IMR-90 (cell line): Measurements from ENCODE around the gene TBC1D24. TPM values are rescaled to one million over a fixed set of nuclear protein-coding genes. Genes with fewer than 3 reads are reported as not detected.

Source experiments
- ATAC-seq: fragments of 200-7000 bp; cut with Tn5 transposase; 2 replicates; pipeline ENCODE4 v1.9.1; 2020; ENCODE audit warnings: low read depth, mild to moderate bottlenecking, moderate library complexity
- BruUV-seq: library from RNA; stranded (reverse); fragments of 400-500 nt; replicated peaks from 2 replicates; lab custom pipeline; 2021; lab: Mats Ljungman, UMichigan
- CTCF ChIA-PET: fragments of 300-600 bp; formaldehyde crosslinking; extraction: SDS; loops from one replicate; lab custom pipeline; 2021; ENCODE audit warnings: antibody characterized with exemption; lab: Yijun Ruan, JAX
- POLR2A ChIA-PET: fragments of 300-600 bp; sonication (Branson Sonifier 250); formaldehyde crosslinking; loops from one replicate; lab custom pipeline; 2022; ENCODE audit warnings: antibody characterized with exemption; ENCODE audit not compliant: unreplicated experiment; lab: Charles Lee
- DNase-seq: peaks from one replicate; pipeline ENCODE4 v3.0.0; 2013
- H2AFZ ChIP-seq: replicated peaks from 2 replicates; pipeline ENCODE3; 2013; ENCODE audit warnings: low read length, mild to moderate bottlenecking; ENCODE audit not compliant: poor library complexity
- H2AK5ac ChIP-seq: 2 replicates; pipeline ENCODE4 v1.6.1; 2013; ENCODE audit warnings: low read depth, low read length, inconsistent platforms
- H2AK9ac ChIP-seq: replicated peaks from 2 replicates; pipeline ENCODE3; 2013; ENCODE audit warnings: mild to moderate bottlenecking, low read depth, low read length, moderate library complexity; ENCODE audit not compliant: poor library complexity
- H2BK120ac ChIP-seq: 2 replicates; pipeline ENCODE4 v1.6.1; 2013; ENCODE audit warnings: low read depth, low read length, inconsistent platforms
- H2BK15ac ChIP-seq: 3 replicates; pipeline ENCODE4 v1.6.1; 2013; ENCODE audit warnings: low read depth, low read length, inconsistent platforms
- H2BK20ac ChIP-seq: 2 replicates; pipeline ENCODE4 v1.6.1; 2013; ENCODE audit warnings: low read depth, mild to moderate bottlenecking, inconsistent platforms, low read length, moderate library complexity
- H2BK5ac ChIP-seq: 2 replicates; pipeline ENCODE4 v1.6.1; 2013; ENCODE audit warnings: mild to moderate bottlenecking, low read depth, low read length, inconsistent platforms; ENCODE audit not compliant: poor library complexity, severe bottlenecking
- H3K14ac ChIP-seq: replicated peaks from 2 replicates; pipeline ENCODE4 v1.6.1; 2013; ENCODE audit warnings: low read depth, low read length, inconsistent platforms
- H3K18ac ChIP-seq: 2 replicates; pipeline ENCODE4 v1.6.1; 2013; ENCODE audit warnings: low read depth, low read length, control low read depth
- H3K23ac ChIP-seq: 2 replicates; pipeline ENCODE4 v1.6.1; 2013; ENCODE audit warnings: low read depth, low read length, inconsistent platforms
- H3K27ac ChIP-seq: 2 replicates; pipeline ENCODE4 v1.5.1; 2013; ENCODE audit warnings: mild to moderate bottlenecking, control low read depth, low read length; ENCODE audit not compliant: insufficient read depth
- H3K27me3 ChIP-seq: 2 replicates; pipeline ENCODE4 v1.6.1; 2013; ENCODE audit warnings: low read length; ENCODE audit not compliant: control insufficient read depth, insufficient read depth
- H3K36me3 ChIP-seq: 2 replicates; pipeline ENCODE4 v1.6.1; 2013; ENCODE audit warnings: low read length, mixed read lengths; ENCODE audit not compliant: control insufficient read depth, insufficient read depth
- H3K4ac ChIP-seq: 2 replicates; pipeline ENCODE4 v1.6.1; 2013; ENCODE audit warnings: low read depth, low read length, inconsistent platforms
- H3K4me1 ChIP-seq: 2 replicates; pipeline ENCODE4 v1.6.1; 2013; ENCODE audit warnings: low read length, mixed read lengths; ENCODE audit not compliant: control insufficient read depth, insufficient read depth
- H3K4me2 ChIP-seq: 2 replicates; pipeline ENCODE4 v1.6.1; 2013; ENCODE audit warnings: low read depth, mild to moderate bottlenecking, control low read depth, low read length, moderate library complexity
- H3K4me3 ChIP-seq: 2 replicates; pipeline ENCODE4 v1.5.1; 2013; ENCODE audit warnings: low read depth, mild to moderate bottlenecking, control low read depth, low read length, moderate library complexity; ENCODE audit not compliant: insufficient read depth
- H3K56ac ChIP-seq: 2 replicates; pipeline ENCODE4 v1.6.1; 2013; ENCODE audit warnings: low read length, inconsistent platforms; ENCODE audit not compliant: insufficient read depth; ENCODE audit errors: extremely low read depth
- H3K79me1 ChIP-seq, 2 experiments: 2 replicates each; pipeline ENCODE4 v1.6.1; 2013; ENCODE audit warnings: low read length in 2 of 2, inconsistent platforms in 1 of 2, low read depth in 1 of 2
- H3K9ac ChIP-seq: 2 replicates; pipeline ENCODE4 v1.6.1; 2013; ENCODE audit warnings: low read depth, low read length, control low read depth
- H3K9me1 ChIP-seq: 2 replicates; pipeline ENCODE4 v1.6.1; 2013; ENCODE audit warnings: low read length, inconsistent platforms; ENCODE audit not compliant: insufficient read depth
- H3K9me3 ChIP-seq: 2 replicates; pipeline ENCODE4 v1.6.1; 2013; ENCODE audit warnings: low read length; ENCODE audit not compliant: control insufficient read depth, insufficient read depth
- H4K20me1 ChIP-seq: 2 replicates; pipeline ENCODE4 v1.6.1; 2013; ENCODE audit warnings: low read length, inconsistent platforms; ENCODE audit not compliant: insufficient read depth
- H4K5ac ChIP-seq: 2 replicates; pipeline ENCODE4 v1.6.1; 2013; ENCODE audit warnings: mild to moderate bottlenecking, low read depth, low read length, control low read depth
- H4K8ac ChIP-seq, 2 experiments: 2 replicates each; pipeline ENCODE4 v1.6.1; 2013; ENCODE audit warnings: low read depth in 2 of 2, low read length in 2 of 2, control low read depth in 1 of 2, inconsistent platforms in 1 of 2
- H4K91ac ChIP-seq: 2 replicates; pipeline ENCODE4 v1.6.1; 2013; ENCODE audit warnings: low read depth, low read length, inconsistent platforms; ENCODE audit not compliant: insufficient read depth
- BHLHE40 ChIP-seq: fragments of 150-350 bp; IDR thresholded peaks from 2 replicates; pipeline ENCODE4 v1.6.1; 2016; ENCODE audit warnings: mild to moderate bottlenecking, low read depth, low read length
- CHD1 ChIP-seq: IDR thresholded peaks from 2 replicates; pipeline ENCODE4 v1.6.1; 2012; ENCODE audit warnings: low read depth, low read length, improper control_type of control experiment
- FOS ChIP-seq: fragments of 150-350 bp; IDR thresholded peaks from 2 replicates; pipeline ENCODE4 v1.6.1; 2016; ENCODE audit warnings: low read depth, low read length
- MAZ ChIP-seq: IDR thresholded peaks from 2 replicates; pipeline ENCODE4 v1.6.1; 2012; ENCODE audit warnings: low read depth, mild to moderate bottlenecking, low read length, improper control_type of control experiment, moderate library complexity, borderline replicate concordance
- MXI1 ChIP-seq: IDR thresholded peaks from 2 replicates; pipeline ENCODE4 v1.6.1; 2012; ENCODE audit warnings: low read depth, mild to moderate bottlenecking, low read length, moderate library complexity, borderline replicate concordance
- NFE2L2 ChIP-seq: fragments of 150-350 bp; IDR thresholded peaks from 2 replicates; pipeline ENCODE4 v1.6.1; 2016; ENCODE audit warnings: low read depth, mild to moderate bottlenecking, low read length
- POLR2A ChIP-seq: IDR thresholded peaks from 2 replicates; pipeline ENCODE4 v1.6.1; 2012; ENCODE audit warnings: mild to moderate bottlenecking, low read depth, low read length
- RFX5 ChIP-seq: IDR thresholded peaks from 2 replicates; pipeline ENCODE4 v1.8.0; 2012; ENCODE audit warnings: low read depth, mild to moderate bottlenecking, low read length, moderate library complexity
- SMC3 ChIP-seq: fragments of 150-350 bp; IDR thresholded peaks from 2 replicates; pipeline ENCODE4 v1.6.1; 2016; ENCODE audit warnings: low read depth, mild to moderate bottlenecking, antibody characterized with exemption, low read length, moderate library complexity
- WGBS, 2 experiments: methylation state at CpG; one replicate each; pipeline versions ENCODE4 v1.1.5 to v1.1.7; 2013; ENCODE audit warnings: missing lambda C conversion rate in 2 of 2; ENCODE audit not compliant: insufficient read length in 1 of 2; ENCODE audit errors: extremely low coverage in 2 of 2; 5-methylcytosine and 5-hydroxymethylcytosine counted together
- dilution Hi-C: fragments of 300-500 bp; cut with HindIII; formaldehyde crosslinking; loops from one replicate; pipeline ENCODE4 v1.14.3; 2018; ENCODE audit warnings: low sequenced_read_pairs; ENCODE audit not compliant: unreplicated experiment
- in situ Hi-C: fragments of 300-500 bp; cut with MboI; formaldehyde crosslinking; loops from 3 replicates; pipeline ENCODE4 v1.14.3; 2019; ENCODE audit warnings: low sequenced_read_pairs, inconsistent platforms, mixed read lengths
- intact Hi-C: fragments of 100-400 bp; cut with micrococcal nuclease; formaldehyde crosslinking; loops from 2 replicates; pipeline ENCODE4 v1.10.0; 2022
- polyA plus RNA-seq, 3 experiments: library from polyadenylated mRNA; depleted of rRNA; stranded (reverse); fragments of >200 nt; gene quantifications; 2 replicates each; pipeline ENCODE4 v1.2.3, GENCODE V29; 2012; ENCODE audit warnings: low replicate concordance in 1 of 3
- total RNA-seq: library from RNA; depleted of rRNA; stranded (reverse); fragments of >200 nt; gene quantifications from 2 replicates; pipeline ENCODE4 v1.2.3, GENCODE V29; 2012
- TF ChIP-seq, protein P1 (sequence below): conservative IDR thresholded peaks from 2 replicates; pipeline ENCODE4 v1.5.1; 2012; ENCODE audit warnings: mild to moderate bottlenecking, low read depth, low read length, improper control_type of control experiment
- TF ChIP-seq, protein P2 (sequence below): fragments of 150-350 bp; IDR thresholded peaks from 2 replicates; pipeline ENCODE4 v1.6.1; 2017; ENCODE audit warnings: mild to moderate bottlenecking, antibody characterized with exemption, low read length, low read depth
- TF ChIP-seq, protein P3 (sequence below): fragments of 150-350 bp; IDR thresholded peaks from 2 replicates; pipeline ENCODE4 v1.6.1; 2016; ENCODE audit warnings: low read depth, mild to moderate bottlenecking, low read length, moderate library complexity, borderline replicate concordance

Gene TBC1D24
- total and polyA plus RNA-seq, 2 of the 4 experiments (the other 2 are of a cell fraction), result 7.5 to 13.4 TPM

DNA sequence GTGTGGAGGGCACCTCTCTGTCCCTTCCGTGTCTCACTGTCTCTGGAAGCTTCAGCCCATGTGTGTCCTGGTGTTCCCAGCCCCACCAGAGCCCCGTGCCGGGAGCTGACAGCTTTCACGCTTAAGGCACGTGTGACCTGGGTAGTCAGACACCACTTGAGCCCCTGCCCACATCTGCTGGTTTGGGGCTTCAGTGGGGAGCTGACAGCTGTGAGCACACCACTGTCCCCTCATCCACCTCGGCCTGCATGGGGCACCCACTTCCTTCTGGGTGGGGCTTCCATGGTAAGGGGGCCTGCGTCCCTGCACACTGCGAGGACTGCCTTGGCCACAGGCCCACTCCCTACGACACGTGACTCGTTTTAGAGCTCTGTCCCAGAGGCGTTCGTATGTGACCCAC is 17.7 kb upstream of the TBC1D24 start:
- TF ChIP-seq SMC3 (no peak), FOS (no peak), MXI1 (no peak), BHLHE40 (no peak), NFE2L2 (no peak), MAZ (no peak), CHD1 (no peak), POLR2A (no peak), RFX5 (no peak)
- TF ChIP-seq, protein P1, sequence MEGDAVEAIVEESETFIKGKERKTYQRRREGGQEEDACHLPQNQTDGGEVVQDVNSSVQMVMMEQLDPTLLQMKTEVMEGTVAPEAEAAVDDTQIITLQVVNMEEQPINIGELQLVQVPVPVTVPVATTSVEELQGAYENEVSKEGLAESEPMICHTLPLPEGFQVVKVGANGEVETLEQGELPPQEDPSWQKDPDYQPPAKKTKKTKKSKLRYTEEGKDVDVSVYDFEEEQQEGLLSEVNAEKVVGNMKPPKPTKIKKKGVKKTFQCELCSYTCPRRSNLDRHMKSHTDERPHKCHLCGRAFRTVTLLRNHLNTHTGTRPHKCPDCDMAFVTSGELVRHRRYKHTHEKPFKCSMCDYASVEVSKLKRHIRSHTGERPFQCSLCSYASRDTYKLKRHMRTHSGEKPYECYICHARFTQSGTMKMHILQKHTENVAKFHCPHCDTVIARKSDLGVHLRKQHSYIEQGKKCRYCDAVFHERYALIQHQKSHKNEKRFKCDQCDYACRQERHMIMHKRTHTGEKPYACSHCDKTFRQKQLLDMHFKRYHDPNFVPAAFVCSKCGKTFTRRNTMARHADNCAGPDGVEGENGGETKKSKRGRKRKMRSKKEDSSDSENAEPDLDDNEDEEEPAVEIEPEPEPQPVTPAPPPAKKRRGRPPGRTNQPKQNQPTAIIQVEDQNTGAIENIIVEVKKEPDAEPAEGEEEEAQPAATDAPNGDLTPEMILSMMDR, result no peak
- TF ChIP-seq, protein P2, sequence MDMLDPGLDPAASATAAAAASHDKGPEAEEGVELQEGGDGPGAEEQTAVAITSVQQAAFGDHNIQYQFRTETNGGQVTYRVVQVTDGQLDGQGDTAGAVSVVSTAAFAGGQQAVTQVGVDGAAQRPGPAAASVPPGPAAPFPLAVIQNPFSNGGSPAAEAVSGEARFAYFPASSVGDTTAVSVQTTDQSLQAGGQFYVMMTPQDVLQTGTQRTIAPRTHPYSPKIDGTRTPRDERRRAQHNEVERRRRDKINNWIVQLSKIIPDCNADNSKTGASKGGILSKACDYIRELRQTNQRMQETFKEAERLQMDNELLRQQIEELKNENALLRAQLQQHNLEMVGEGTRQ, result no peak
- TF ChIP-seq, protein P3, sequence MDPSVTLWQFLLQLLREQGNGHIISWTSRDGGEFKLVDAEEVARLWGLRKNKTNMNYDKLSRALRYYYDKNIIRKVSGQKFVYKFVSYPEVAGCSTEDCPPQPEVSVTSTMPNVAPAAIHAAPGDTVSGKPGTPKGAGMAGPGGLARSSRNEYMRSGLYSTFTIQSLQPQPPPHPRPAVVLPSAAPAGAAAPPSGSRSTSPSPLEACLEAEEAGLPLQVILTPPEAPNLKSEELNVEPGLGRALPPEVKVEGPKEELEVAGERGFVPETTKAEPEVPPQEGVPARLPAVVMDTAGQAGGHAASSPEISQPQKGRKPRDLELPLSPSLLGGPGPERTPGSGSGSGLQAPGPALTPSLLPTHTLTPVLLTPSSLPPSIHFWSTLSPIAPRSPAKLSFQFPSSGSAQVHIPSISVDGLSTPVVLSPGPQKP, result no peak
- Histone ChIP-seq H3K18ac (no peak overlapping the region), H2AK5ac (no peak overlapping the region), H2BK120ac (no peak overlapping the region), H3K79me1 (peaks cover 5 to 50% of the 10 kb centered on the region in 2 experiments; a peak in 3 of 4 replicates), H4K5ac (no peak overlapping the region), H3K23ac (no peak overlapping the region), H3K4me1 (peaks cover 7% of the 10 kb centered on the region; the same call in 1 of the 2 replicates), H4K20me1 (peaks cover 5% of the 10 kb centered on the region), H2BK20ac (no peak overlapping the region), H3K56ac (no peak overlapping the region), H3K4me2 (no peak overlapping the region), H3K4ac (no peak overlapping the region), H3K9me3 (no peaks in the 10 kb centered on the region), H3K27me3 (no peaks in the 10 kb centered on the region), H3K14ac (no peak overlapping the region), H3K9me1 (no peaks in the 10 kb centered on the region), H2AK9ac (no peak overlapping the region), H3K4me3 (no peak overlapping the region), H2AFZ (no peak overlapping the region), H4K8ac (no peak overlapping the region), H3K9ac (no peak overlapping the region), H2BK5ac (no peak overlapping the region), H3K27ac (no peak overlapping the region), H4K91ac (no peak overlapping the region), H3K36me3 (peaks cover 26% of the 10 kb centered on the region), H2BK15ac (no peak overlapping the region)
- BruUV-seq, result no TSS peak
- in situ Hi-C loops (no loop called here), intact Hi-C loops (no loop called here), dilution Hi-C loops (no loop called here)
- DNase-seq (no peak), ATAC-seq (no peak)
- ChIA-PET POLR2A (no interaction called here), CTCF (no interaction called here)
- 84% methylated on average over 6 of the region's 13 CpGs; no CpG with 5 or more reads in 1 of the 2 experiments for WGBS, 2 experiments
